ENCODE results near the gene PROCA1. TPM values are rescaled to one million over a fixed set of nuclear protein-coding genes. Genes with fewer than 3 reads are reported as not detected.

Gene PROCA1, protein sequence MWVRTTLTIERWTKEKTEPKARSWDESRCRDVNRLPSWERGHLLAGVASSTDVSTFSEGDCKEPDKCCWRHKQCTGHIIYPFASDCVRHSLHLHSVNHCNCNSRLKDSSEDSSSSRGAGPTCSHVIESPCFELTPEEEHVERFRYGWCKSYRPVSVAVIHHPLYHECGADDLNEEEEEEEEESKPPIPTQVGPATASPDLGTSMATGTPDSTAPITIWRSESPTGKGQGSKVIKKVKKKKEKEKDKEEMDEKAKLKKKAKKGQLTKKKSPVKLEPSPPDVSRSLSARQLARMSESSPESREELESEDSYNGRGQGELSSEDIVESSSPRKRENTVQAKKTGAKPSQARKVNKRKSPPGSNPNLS
- total RNA-seq (2013): 2.9 TPM
- 1 to 10 TPM in 1 of 3 donors, under 1 TPM in 2; 0.31 to 8.9 (median 0.78) TPM for polyA plus RNA-seq
- 1.4 and 2.3 TPM in 2 replicates for polyA minus RNA-seq
- 0.29 to 3.5 (median 1.9) reads per million in 11 experiments for total RNA-seq

DNA sequence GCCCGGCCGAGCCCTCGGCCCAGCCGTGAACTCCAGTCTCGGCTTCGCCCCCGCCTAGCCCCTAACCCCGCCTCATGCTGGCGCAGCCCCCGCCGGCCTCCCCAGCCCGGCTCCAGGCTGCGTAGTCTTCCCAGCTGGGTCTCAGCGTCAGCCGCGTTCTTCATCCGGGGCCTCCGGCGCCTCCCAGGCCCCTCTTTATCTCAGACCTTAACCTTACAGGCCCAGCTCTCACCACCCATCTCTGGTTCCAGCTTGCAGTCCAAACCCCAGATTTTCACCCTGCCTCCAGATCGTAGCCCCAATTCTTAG, at the start of gene PROCA1:
TSS of gene PROCA1 (minus strand) at position 166 of the 309 bp plus-strand sequence. CDS start 228 bp downstream, outside the sequence.
- TF ChIP-seq, protein P1, sequence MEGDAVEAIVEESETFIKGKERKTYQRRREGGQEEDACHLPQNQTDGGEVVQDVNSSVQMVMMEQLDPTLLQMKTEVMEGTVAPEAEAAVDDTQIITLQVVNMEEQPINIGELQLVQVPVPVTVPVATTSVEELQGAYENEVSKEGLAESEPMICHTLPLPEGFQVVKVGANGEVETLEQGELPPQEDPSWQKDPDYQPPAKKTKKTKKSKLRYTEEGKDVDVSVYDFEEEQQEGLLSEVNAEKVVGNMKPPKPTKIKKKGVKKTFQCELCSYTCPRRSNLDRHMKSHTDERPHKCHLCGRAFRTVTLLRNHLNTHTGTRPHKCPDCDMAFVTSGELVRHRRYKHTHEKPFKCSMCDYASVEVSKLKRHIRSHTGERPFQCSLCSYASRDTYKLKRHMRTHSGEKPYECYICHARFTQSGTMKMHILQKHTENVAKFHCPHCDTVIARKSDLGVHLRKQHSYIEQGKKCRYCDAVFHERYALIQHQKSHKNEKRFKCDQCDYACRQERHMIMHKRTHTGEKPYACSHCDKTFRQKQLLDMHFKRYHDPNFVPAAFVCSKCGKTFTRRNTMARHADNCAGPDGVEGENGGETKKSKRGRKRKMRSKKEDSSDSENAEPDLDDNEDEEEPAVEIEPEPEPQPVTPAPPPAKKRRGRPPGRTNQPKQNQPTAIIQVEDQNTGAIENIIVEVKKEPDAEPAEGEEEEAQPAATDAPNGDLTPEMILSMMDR (IDR thresholded peaks at IDR 0.05): no peak
- Mint-ChIP-seq H3K27me3 (ENCODE audit: low read depth in 3 of 3) (peaks cover 0 to 4% (median 1%) of the 10 kb centered on the region in 3 donors), H3K36me3 (peaks cover 19 to 28% of the 10 kb centered on the region in 2 donors), H3K4me3 (peak within 1 kb of the TSS; percentile 88 to 93), H3K27ac (peak within 1 kb of the TSS; percentile 83 to 95 (median 92)), H3K9me3 (no peaks in the 10 kb centered on the region), H3K4me1 (peaks cover 25% of the 10 kb centered on the region)
- H3K27me3 ChIP-seq (ENCODE audit: control insufficient read depth in 2 of 2, insufficient read depth in 2 of 2, low read length in 2 of 2): no peaks in the 10 kb centered on the region
- H3K9me3 ChIP-seq (replicated peaks in 1 of 2; ENCODE audit: control insufficient read depth in 1 of 2, insufficient read depth in 1 of 2, low read length in 2 of 2): no peaks in the 10 kb centered on the region
- H3K27ac ChIP-seq (ENCODE audit: low read depth in 1 of 2, low read length in 2 of 2): peak within 1 kb of the TSS; percentile 75 to 85
- peaks cover 3% of the 10 kb centered on the region for H3K79me2 ChIP-seq (ENCODE audit: insufficient read depth, low read length)
- DNase-seq: no peak
- WGBS (ENCODE audit: insufficient coverage): 1% methylated on average over 19 of the region's 20 CpGs
- peak within 1 kb of the TSS; percentile 90 for H2AFZ ChIP-seq (ENCODE audit: insufficient read depth, low read depth, low read length, poor library complexity, severe bottlenecking)
- H3K9ac ChIP-seq (ENCODE audit: insufficient read depth, low read length, poor library complexity, severe bottlenecking): peak within 1 kb of the TSS; percentile 75
- H3K4me3 ChIP-seq (replicated peaks in 1 of 3; ENCODE audit: low read depth in 2 of 3, low read length in 3 of 3): peak within 1 kb of the TSS; percentile 63 to 92 (median 80)
- H4K20me1 ChIP-seq (ENCODE audit: insufficient read depth, low read length): no peaks in the 10 kb centered on the region
- intact Hi-C loops (cut with micrococcal nuclease): loop anchor here in 1 of 2 donors (10.0 kb wide), 1 partner anchor 67 kb away; the partner anchor contains the start of gene BLTP2
- H3K4me2 ChIP-seq (replicated peaks; ENCODE audit: extremely low read depth, low read length, poor library complexity, severe bottlenecking): peak within 1 kb of the TSS; percentile 98
- H3K4me1 ChIP-seq (ENCODE audit: control insufficient read depth in 1 of 2, insufficient read depth in 2 of 2, low read length in 2 of 2): peaks cover 19 to 24% of the 10 kb centered on the region in 2 donors
- H3K36me3 ChIP-seq (replicated peaks in 1 of 2; ENCODE audit: control insufficient read depth in 1 of 2, insufficient read depth in 2 of 2, low read length in 2 of 2): peaks cover 3 to 21% of the 10 kb centered on the region in 2 donors

DNA sequence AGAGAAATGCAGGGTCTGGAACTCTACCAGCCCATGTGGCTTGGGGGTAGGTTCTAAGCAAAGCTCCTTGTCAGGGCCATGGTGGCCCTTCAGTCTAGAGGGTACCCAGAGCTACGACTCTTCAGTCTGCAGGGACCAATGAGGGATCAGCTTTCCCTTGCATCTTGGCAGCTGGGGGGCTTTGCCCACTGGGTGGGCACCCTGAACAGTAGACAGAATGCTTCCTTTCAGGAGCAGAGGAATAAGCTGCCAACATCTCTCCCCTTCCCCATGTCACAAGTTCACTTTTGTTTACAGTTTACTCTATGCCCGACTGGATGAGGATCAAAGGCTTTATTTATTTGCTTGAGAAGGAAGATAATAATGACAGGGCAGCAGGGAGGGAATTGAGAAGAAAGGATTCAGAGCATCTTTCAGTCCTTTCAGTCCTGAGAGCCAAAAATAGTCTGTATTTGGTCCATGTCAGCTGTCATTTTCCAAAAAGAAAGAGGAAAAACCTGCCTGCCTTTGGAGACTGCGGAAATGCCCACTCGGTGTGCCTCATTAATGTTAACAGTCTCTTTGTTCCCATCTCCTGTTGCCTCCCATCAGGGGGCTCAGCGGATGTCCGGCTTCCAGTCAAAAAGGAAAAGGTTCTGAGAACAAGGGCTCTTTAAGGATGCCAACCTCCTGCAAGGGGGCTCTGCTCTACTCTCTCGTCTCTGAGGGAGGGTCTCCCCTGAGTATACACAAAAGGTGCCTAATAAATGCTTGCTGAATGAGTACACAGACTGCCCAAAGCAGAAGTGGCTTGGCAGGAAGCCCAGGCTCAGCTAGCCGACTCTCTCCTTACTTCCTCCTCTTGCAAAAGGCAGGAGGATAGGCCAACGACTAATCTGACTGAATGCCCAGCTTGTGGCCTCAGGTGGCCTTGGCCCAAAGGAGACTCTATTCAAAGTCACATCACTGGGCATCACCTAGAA, 49.2 kb upstream of the PROCA1 start:
- Mint-ChIP-seq H3K9me3 (no peaks in the 10 kb centered on the region), H3K4me3 (no peak overlapping the region), H3K36me3 (peaks cover 34 to 45% of the 10 kb centered on the region in 2 donors), H3K27me3 (ENCODE audit: low read depth in 3 of 3) (no peaks in the 10 kb centered on the region), H3K27ac (peak overlapping the region in 6 of 7 donors; percentile 40 to 83 (median 66)), H3K4me1 (peaks cover 25% of the 10 kb centered on the region)
- peaks cover 27 to 46% of the 10 kb centered on the region in 2 donors for H3K36me3 ChIP-seq (replicated peaks in 1 of 2; ENCODE audit: control insufficient read depth in 1 of 2, insufficient read depth in 2 of 2, low read length in 2 of 2)
- DNase-seq: peak; percentile 56 to 79 (median 76)
- H2AFZ ChIP-seq (ENCODE audit: insufficient read depth, low read depth, low read length, poor library complexity, severe bottlenecking): no peak overlapping the region
- intact Hi-C loops (cut with micrococcal nuclease): loop anchor here (10.0 kb wide), 3 partner anchors 74 to 354 kb away; partner anchors contain the start of gene ERAL1 (in 1 of the 2)
- H4K20me1 ChIP-seq (ENCODE audit: insufficient read depth, low read length): peaks cover 7% of the 10 kb centered on the region
- no peak overlapping the region for H3K4me2 ChIP-seq (replicated peaks; ENCODE audit: extremely low read depth, low read length, poor library complexity, severe bottlenecking)
- peak overlapping the region; percentile 10 for H3K27ac ChIP-seq (ENCODE audit: low read depth in 1 of 2, low read length in 2 of 2)
- no peak overlapping the region for H3K9ac ChIP-seq (ENCODE audit: insufficient read depth, low read length, poor library complexity, severe bottlenecking)
- TF ChIP-seq, protein P1 (IDR thresholded peaks at IDR 0.05): no peak
- H3K27me3 ChIP-seq (ENCODE audit: control insufficient read depth in 2 of 2, insufficient read depth in 2 of 2, low read length in 2 of 2): no peaks in the 10 kb centered on the region
- 75% methylated on average over 4 of the region's 9 CpGs for WGBS (ENCODE audit: insufficient coverage)
- peaks cover 15 to 16% of the 10 kb centered on the region in 2 donors for H3K4me1 ChIP-seq (ENCODE audit: control insufficient read depth in 1 of 2, insufficient read depth in 2 of 2, low read length in 2 of 2)
- no peaks in the 10 kb centered on the region for H3K9me3 ChIP-seq (replicated peaks in 1 of 2; ENCODE audit: control insufficient read depth in 1 of 2, insufficient read depth in 1 of 2, low read length in 2 of 2)
- H3K4me3 ChIP-seq (replicated peaks in 1 of 3; ENCODE audit: low read depth in 2 of 3, low read length in 3 of 3): no peak overlapping the region
- peaks cover 5% of the 10 kb centered on the region for H3K79me2 ChIP-seq (ENCODE audit: insufficient read depth, low read length)

All from CD14-positive monocyte (primary cell).